ENCODE measurements around the gene RND2. TPM values are rescaled to one million over a fixed set of nuclear protein-coding genes. Genes with fewer than 3 reads are reported as not detected.

Gene RND2
- total RNA-seq, 4 donors from 2014 or later: 0.79 to 2.1 (median 1.8) TPM

GRCh38 chr17:43031666-43032065 is 6.6 kb downstream of the RND2 start:
- Histone ChIP-seq H3K27ac (no peak overlapping the region), H3K4me3 (no peak overlapping the region), H3K27me3 (no peaks in the 10 kb centered on the region), H3K4me1 (no peaks in the 10 kb centered on the region), H3K9me3 (no peaks in the 10 kb centered on the region), H3K36me3 (no peaks in the 10 kb centered on the region)
- WGBS: 86% methylated on average over 3 of the region's 3 CpGs
- TF ChIP-seq EP300 (IDR thresholded peaks at IDR 0.05) (no peak), POLR2AphosphoS5 (IDR thresholded peaks at IDR 0.05) (no peak), POLR2A (IDR thresholded peaks at IDR 0.05) (no peak), CTCF (IDR thresholded peaks at IDR 0.05) (no peak)
- no peak for DNase-seq (ENCODE audit: low spot score in 2 of 2)

DNA sequence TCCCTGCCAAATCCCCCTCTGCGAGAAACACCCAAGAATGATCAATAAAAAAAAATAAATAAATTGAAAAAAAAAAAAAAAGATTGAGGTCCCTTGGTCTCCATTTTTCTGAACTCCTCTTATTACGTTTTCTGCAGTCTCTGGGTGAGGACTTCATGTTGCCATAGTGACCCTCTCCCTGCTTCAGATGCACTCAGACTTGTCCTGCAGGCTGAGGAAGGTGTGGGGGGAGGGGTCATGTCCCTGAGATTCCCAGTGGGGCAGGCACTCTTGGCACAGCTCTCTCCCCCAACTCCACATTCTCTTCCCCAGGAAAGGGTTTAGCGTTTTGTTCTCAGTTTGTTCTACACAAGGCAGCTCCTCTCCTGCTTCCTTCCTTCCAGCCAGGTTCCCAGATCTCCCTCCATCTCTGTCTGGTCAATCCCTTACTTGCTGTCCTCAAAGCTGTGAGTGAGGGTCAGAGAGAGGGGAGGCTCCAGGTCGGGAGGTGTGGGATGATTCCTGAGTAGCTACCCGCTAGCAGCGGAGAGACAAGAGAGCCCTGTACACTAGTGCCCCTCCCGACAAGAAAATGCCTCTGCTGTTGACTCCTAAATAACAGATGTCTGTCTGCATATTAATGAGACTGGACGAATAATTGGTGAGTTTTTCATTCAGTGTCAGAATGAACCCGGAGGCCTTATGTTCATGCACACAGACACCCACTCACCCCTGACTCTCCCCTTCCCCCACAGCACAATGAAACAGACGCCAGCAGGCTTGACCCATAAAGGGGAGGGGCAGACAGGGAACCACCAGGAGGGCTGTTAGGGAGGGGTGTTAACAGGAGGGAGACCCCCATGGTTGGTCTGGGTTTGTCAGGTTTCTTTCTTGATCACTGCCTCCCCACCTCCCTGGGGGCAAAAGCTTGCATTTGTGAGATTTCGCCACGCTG is 9.2 kb downstream of the RND2 start:
- 48% methylated on average over 12 of the region's 12 CpGs for WGBS

GRCh38 chr17:43034894-43035293 is 9.9 kb downstream of the RND2 start:
- no peak overlapping the region for H3K27ac ChIP-seq

More for the DNA sequence above, 9.2 kb downstream of the RND2 start:
- no peak overlapping the region for H3K27ac ChIP-seq
- no peaks in the 10 kb centered on the region for H3K27me3 ChIP-seq
- TF ChIP-seq CTCF (IDR thresholded peaks at IDR 0.05): no peak
- TF ChIP-seq POLR2AphosphoS5 (IDR thresholded peaks at IDR 0.05): no peak
- no peak for TF ChIP-seq POLR2A (IDR thresholded peaks at IDR 0.05)
- TF ChIP-seq EP300 (IDR thresholded peaks at IDR 0.05): no peak
- H3K9me3 ChIP-seq: no peaks in the 10 kb centered on the region
- H3K36me3 ChIP-seq: no peaks in the 10 kb centered on the region
- no peaks in the 10 kb centered on the region for H3K4me1 ChIP-seq
- H3K4me3 ChIP-seq: no peak overlapping the region
- DNase-seq (ENCODE audit: low spot score in 2 of 2): no peak

GRCh38 chr17:43039646-43040045 is 14.6 kb downstream of the RND2 start:
- Histone ChIP-seq H3K27me3 (no peaks in the 10 kb centered on the region), H3K36me3 (no peaks in the 10 kb centered on the region), H3K4me3 (no peak overlapping the region), H3K27ac (no peak overlapping the region), H3K9me3 (no peaks in the 10 kb centered on the region), H3K4me1 (no peaks in the 10 kb centered on the region)
- DNase-seq (ENCODE audit: low spot score in 2 of 2): no peak
- whole genome bisulfite sequencing: 95% methylated on average over 2 of the region's 2 CpGs
- TF ChIP-seq EP300 (IDR thresholded peaks at IDR 0.05): no peak
- no peak for TF ChIP-seq POLR2A (IDR thresholded peaks at IDR 0.05)
- TF ChIP-seq POLR2AphosphoS5 (IDR thresholded peaks at IDR 0.05): no peak
- no peak for TF ChIP-seq CTCF (IDR thresholded peaks at IDR 0.05)

More at GRCh38 chr17:43034894-43035293, 9.9 kb downstream of the RND2 start:
- Histone ChIP-seq H3K36me3 (no peaks in the 10 kb centered on the region), H3K9me3 (no peaks in the 10 kb centered on the region), H3K4me1 (no peaks in the 10 kb centered on the region), H3K27me3 (no peaks in the 10 kb centered on the region), H3K4me3 (no peak overlapping the region)
- TF ChIP-seq CTCF (IDR thresholded peaks at IDR 0.05) (no peak), POLR2A (IDR thresholded peaks at IDR 0.05) (no peak), POLR2AphosphoS5 (IDR thresholded peaks at IDR 0.05) (no peak), EP300 (IDR thresholded peaks at IDR 0.05) (no peak)
- 86% methylated on average over 3 of the region's 3 CpGs for WGBS
- DNase-seq (ENCODE audit: low spot score in 2 of 2): no peak

DNA sequence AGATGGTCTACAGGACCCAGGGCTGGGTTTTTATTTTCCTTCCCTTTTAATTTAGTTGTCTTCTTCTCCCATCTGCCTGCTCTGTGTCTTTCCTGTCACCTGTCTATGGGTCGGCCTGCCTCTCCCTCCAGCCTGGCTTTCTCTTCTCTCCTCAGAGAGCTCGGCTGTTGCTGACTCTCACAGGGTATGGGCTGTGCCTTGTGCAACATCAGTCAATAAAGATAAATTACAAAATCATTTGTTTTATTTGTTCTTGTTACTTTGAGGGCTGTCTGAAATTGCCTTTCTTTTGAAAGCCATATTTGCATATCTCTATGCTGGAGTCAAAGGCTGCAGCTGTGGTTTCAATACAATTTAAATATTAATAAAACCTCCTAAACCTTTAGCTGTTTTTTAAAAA is 15.6 kb downstream of the RND2 start:
- TF ChIP-seq CTCF (IDR thresholded peaks at IDR 0.05): no peak
- no peak for TF ChIP-seq EP300 (IDR thresholded peaks at IDR 0.05)
- TF ChIP-seq POLR2AphosphoS5 (IDR thresholded peaks at IDR 0.05): no peak
- no peak for TF ChIP-seq POLR2A (IDR thresholded peaks at IDR 0.05)
- H3K9me3 ChIP-seq: no peaks in the 10 kb centered on the region
- no peak overlapping the region for H3K27ac ChIP-seq
- no peak for DNase-seq (ENCODE audit: low spot score in 2 of 2)
- H3K4me1 ChIP-seq: no peaks in the 10 kb centered on the region
- H3K36me3 ChIP-seq: no peaks in the 10 kb centered on the region
- H3K27me3 ChIP-seq: no peaks in the 10 kb centered on the region
- 84% methylated on average over 2 of the region's 2 CpGs for WGBS
- H3K4me3 ChIP-seq: no peak overlapping the region
